D721Med (cell line): ENCODE results near the gene SPTBN1.

Source experiments
- DNase-seq: peaks from one replicate; pipeline ENCODE4 v3.0.0; 2011; ENCODE audit warnings: low spot score; ENCODE audit not compliant: insufficient read length
- FAIRE-seq: peaks from 2 replicates; lab custom pipeline; 2011; peaks lifted over from hg19 to GRCh38; lab: Jason Lieb, UNC
- CTCF ChIP-seq: IDR thresholded peaks from 2 replicates; pipeline ENCODE4 v1.5.1; 2012; ENCODE audit warnings: mild to moderate bottlenecking, control low read depth; ENCODE audit not compliant: insufficient read depth; ENCODE audit errors: missing control alignments

The SPTBN1 gene

GRCh38 chr2:54594048-54594447 lies 137.9 kb downstream of the SPTBN1 start:
- DNase-seq (no peak), FAIRE-seq (no peak)
- TF ChIP-seq CTCF: no peak

- no peak for TF ChIP-seq CTCF
- FAIRE-seq (no peak), DNase-seq (no peak)
These were observed 139.2 kb downstream of the SPTBN1 start for GRCh38 chr2:54595161-54595803.

GRCh38 chr2:54595999-54596902 lies 140.1 kb downstream of the SPTBN1 start:
- FAIRE-seq: no peak
- no peak for TF ChIP-seq CTCF
- no peak for DNase-seq

GRCh38 chr2:54597153-54597848 lies 141.2 kb downstream of the SPTBN1 start:
- FAIRE-seq (no peak), DNase-seq (no peak)
- TF ChIP-seq CTCF: no peak

- FAIRE-seq (no peak), DNase-seq (no peak)
These were observed 142.5 kb downstream of the SPTBN1 start for GRCh38 chr2:54598347-54599325.

More at GRCh38 chr2:54598347-54599325, 142.5 kb downstream of the SPTBN1 start:
- no peak for TF ChIP-seq CTCF
